ENCODE results near the gene CCDC158.
"Not testable (repeated sequence)": the region's sequence is repeated elsewhere in the genome, so short reads cannot be mapped to it uniquely, and the experiment has no call there.

Gene CCDC158

DNA sequence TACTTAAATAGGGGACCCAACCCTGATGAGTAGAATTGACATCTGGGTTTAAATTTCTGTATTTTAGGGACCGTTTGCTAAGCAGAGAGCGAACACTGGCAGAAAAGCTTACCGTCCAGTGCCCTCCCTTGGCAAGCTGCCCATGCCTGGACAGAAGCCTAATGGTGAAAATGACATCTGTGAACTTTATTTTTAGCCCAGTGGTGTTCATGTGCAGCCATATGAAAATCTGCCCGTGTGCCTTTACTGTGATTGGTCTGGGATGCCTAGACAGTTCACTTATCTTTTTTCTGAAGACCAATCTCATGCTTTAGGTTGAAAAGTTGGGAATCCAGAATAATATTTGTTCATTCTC is 113.3 kb downstream of the CCDC158 start:
- ATAC-seq = no peak

DNA sequence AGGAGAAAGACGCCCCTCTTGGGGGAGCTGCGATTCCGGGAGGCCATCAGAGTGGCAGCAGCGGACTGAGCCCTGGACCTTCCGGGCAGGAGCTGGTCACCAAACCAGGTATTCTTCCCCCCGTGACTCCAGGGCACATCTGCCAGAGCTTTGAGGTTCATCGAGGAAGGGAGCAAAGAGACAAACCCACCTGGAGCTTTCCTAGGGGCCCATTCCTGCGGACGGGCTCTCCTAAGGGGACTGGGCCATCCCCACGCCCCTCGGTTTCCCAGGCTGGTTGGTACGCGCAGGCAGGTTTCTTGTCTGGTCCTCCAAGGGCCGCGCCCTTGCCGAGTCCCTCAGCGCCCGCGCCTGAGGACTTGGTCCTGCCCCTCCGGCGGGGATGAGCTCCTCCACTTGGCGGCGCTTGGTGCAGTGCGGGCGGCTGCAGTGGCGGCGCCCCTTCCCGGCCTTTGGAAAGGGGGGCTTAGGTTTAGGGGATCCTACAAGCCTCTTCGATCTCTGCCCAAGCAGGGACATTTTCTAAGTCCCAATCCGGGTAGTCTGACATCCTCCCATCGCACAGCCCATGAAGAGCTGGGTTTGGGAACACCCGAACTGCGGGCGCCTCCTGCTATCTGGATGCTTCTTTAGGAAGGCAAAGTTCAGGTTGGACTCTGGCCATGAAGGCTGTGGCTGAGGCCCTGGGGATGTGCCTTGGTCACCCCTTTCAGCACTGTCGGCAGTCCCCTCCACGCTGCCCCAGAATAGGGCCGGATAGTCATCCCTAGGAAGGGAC is 113.9 kb downstream of the CCDC158 start:
- ATAC-seq = peak in 1 of 2 donors; percentile 24

DNA sequence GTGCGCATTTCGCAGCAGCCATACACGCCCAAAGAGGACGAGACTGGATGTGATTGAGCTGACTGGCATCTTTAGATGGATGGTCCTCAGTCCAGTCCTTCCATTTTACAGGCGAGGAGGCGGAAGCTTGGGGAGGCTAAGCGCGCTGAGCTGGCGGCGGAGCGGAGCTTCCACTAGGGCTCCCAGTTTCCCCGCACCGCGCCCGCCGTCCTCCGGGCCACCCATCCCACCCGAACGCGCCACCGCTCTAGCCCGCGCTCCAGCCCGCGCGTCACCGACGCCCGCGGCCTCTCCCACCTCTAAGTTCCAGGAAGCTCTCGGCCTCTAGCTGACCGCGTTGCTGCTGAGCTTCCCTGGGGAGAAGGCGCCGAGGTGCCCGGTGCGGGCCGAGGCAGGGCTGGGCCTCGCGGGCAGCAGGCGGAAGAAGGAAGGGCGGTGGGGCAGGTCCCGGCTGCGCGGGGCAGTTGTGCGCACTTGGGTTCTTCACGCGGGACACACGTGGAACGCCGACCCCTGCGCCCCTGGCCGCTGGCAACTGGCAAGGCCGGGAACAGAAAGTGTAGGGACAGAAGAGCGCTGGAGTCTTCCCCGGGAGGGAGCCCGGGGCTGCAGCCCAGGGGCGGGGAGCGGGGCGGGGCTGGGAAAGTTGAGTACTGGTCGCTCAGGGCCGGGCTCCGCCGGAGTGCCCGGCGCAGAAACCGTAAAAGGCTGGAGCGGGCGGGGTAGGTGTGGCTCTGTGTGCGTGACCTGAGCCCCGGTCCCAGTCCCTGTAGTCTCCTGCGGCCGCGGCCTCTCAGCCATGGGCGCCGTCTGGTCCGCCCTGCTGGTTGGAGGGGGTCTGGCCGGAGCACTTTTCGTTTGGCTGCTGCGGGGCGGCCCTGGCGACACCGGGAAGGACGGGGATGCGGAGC is 114.7 kb downstream of the CCDC158 start, which contains the start of gene STBD1:
TSS of gene STBD1 (plus strand) at position 763 of the 911 bp plus-strand sequence. CDS start at position 800, 37 bp downstream.
- ATAC-seq = peak; percentile 27 to 34

DNA sequence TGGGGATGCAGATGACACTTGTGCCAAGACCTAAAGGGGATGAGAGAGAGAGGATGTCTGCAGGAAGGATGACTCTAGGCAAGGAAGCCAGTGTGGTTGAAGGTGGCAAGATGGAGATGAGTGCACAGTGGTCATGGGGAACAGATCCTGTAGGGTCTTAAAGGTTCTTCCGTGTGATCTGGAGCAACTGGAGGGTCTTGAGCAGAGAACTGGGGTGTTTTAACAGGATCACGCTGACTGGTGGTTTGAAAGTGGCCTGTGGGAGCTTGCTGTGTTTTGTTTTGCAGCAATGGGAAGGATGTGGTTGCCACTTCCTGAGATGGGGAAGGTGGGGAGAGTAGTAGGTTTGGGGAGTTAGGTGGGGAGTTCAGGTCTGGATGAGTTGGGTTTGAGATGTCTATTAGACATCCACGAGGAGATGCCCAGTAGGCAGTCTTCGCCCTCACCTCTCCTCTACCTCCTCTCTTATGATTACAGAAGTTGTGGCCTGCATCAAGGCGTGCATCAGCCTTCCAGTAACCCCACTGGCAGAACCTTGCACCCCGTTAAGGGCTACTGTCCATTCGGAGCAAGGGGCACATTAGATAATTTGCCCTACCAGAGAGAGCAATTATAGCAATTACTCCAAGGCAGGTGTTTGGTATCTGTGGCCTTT is 115.8 kb downstream of the CCDC158 start:
- no peak for ATAC-seq

DNA sequence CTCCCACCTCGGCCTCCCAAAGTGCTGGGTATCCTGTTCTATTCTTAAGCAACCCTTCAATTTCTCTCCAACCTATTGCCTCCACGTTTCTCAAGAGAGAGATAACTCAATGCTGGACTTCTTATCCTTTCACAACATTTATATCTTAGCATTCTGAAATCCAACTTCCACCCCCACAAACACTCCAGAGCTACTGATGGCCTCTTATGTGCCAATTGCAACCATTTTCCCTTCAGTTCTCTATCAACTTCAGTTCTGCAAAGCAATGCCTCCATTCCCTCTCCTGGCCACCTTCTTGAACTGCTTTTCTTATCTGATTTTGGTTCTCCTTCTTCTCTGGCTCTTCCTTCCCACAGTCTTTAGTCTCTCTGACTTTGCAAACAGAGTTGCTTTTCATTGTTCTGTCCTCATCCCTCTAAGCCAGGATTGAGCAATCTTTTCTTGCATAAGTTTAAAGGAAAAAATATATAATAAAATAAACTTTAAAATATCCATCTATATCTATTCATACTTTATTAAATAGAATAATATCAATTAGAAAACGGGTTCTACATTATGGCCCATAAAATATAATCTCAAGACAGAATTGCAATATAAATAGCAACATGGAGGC is 118.0 kb downstream of the CCDC158 start:
- no peak for ATAC-seq

DNA sequence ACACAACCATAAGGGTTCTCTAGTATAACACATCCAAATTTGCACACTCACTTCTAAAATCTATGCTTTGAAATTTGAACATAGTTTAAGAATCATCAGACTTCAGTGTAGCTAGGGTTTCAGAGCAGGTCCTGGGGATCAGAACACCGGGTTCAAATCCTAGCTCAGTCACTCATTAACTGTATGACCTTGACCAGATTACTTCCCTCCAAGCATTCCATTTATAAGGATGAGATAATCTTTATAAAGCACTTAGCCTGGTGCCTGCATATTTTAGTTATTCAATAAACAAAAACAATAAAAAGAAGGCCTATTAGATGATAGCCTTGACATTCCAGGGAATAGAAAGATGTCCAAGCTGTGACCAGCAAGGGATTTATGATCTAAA is 119.2 kb downstream of the CCDC158 start:
- no peak for ATAC-seq

DNA sequence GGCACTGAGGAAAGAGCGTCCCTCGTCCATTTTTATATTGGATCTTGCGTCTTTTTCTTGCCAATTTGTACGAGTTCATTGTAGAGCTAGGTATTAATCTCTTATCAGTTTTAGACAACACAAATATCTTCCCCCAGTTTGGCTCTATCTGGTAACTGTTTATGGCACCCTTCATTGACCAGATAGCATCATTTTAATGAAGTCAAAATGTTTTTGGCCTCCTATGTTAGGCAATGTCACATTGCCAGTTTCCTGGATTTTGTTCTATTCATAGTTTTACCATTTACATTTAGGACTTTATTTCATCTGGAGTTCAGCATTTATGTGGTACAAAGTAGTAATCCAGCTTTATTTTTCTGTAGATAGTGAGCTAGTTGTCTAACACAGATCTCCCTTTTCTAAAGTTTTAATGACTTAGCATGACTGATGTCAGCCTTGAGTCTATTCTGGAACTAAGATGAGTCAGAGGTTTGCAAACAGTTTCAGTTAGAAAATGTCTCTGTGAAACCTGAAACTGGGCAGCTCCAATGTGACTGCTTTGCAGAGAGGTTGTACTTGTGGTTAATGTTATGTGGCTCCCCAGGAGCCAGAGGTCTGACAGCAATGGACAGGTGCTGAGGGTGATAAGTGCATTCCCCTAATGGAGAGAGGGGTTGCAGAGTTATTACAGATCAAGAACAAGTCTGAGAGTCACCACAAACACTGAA is 119.7 kb downstream of the CCDC158 start:
- ATAC-seq = peak; percentile 79 to 90

DNA sequence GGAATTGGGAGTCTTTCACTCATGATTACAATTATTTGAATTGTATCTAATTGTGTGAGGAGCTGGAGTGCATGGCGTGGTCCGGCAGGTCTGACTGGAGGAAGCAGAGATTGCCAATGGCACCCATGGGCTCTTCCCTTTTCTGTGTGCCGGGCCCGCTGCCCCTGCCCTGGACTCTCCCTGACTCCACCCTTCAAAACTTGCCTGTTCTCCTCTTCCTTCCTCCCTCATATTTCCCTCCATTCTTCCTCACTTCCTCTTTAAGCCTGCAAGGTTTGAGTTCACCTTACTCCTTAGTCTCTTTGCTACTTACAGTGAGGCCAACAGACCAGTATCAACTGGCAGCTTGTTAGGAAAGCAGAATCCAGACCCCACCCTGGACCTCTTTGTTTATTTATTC is 120.9 kb downstream of the CCDC158 start:
- no peak for ATAC-seq

DNA sequence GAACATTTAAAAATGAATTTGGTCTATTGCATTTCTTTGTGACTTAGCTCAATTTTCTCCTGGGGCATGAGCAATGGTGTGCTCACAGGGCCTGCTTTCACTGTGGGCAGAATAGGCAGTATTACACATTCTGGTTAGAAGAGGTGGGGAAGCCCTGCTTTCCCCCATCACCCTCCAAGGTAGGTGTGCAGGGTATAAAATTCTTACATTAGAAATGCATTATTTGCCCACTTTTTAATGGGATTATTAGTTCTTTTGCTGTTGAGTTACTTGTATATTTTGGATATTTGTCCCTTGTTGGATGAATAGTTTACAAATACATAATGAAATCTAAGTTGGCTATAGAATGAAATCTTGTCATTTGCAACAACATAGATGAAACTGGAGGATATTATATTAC is 122.7 kb downstream of the CCDC158 start:
- no peak for ATAC-seq

DNA sequence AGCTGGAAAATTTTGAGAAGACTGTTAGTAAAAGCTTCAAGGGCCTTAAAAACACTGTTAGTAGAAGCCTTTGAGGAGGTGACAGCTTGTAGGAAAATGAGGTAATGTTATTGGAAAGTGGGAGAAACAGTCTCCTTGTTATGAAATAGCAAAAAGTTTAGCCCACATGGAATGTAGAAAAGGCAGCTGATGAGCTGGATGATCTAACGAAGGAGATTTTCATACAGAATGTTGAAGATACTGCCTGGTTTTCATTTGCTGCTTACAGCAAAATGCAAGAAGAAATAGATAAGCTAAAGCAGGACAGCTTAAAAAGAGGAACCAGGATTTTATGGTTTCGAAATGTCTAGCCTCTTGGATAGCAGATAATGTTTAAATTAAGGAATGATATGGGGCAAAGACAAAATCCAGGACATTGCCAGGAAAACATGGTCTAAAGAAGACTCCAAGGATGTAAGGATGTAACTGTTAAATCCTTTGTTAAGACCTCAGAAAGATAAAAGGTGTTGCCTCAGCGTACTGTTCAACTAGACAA is 124.6 kb downstream of the CCDC158 start:
- ATAC-seq = no peak

DNA sequence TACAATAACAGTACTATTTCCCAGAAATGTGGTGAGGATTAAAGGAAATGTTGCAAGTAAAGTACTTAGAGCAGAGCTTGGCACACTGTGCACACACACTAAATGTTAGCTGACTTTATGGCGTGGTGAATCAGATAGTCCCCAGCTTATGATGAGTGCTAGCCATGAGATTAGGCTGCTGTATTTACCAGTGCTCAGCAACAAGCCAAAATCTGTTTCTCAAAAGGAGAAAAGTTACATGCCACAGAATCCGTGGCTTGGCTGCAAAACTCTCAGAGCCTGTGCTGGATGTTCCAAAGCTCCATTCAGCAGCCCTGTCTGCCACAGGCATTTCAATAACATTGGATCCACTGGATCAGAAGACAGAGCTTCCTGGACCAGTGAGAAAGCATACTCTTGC is 127.2 kb downstream of the CCDC158 start:
- no peak for ATAC-seq

DNA sequence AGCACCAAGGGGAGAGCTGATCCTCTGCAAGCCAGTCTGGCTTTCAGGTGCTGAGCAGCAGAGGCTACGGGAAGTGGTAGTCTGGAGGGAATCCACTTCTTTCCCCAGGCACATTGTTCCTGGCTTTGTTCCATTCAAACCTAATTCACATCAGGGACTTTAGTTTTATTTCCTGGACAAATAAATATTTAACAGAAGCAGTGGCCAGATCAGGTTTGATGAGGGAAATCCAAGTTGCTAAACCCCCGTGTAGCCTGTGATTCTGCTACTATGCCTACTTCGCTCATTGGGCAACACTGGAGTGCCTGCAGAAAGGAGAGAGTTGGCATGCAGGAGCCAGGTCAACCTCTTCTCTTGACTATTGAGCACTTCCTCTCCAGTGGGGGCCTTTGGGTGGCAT is 128.2 kb downstream of the CCDC158 start:
- ATAC-seq = no peak

DNA sequence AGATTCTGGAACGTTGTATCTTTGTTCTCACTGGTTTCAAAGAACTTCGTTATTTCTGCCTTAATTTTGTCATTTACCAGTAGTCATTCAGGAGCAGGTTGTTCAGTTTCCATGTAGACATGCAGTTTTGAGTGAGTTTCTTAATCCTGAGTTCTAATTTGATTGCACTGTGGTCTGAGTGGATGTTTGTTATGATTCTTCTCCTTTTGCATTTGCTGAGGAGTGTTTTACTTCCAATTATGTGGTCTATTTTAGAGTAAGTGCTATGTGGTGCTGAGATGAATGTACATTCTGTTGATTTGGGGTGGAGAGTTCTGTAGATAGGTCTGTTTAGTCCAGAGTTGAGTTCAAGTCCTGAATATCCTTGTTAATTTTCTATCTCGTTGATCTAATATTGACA is 133.1 kb downstream of the CCDC158 start:
- ATAC-seq = not testable (repeated sequence)

DNA sequence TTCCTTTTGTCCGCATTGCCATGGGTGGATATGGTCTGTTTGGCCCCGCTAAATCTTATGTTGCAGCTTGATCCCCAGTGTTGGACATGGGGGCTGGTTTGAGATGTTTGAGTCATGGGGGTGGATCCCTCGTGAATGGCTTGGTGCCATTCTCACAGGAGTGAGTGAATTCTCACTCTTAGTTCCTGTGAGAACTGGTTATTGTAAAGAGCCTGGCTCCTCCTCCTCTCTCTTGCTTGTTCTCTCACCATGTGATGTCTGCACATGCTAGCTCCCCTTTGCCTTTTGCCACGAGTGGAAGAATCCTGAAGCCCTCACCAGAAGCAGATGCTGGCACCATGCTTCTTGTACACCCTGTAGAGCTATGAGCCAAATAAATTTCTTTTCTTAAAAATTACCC is 137.0 kb downstream of the CCDC158 start:
- no peak for ATAC-seq

DNA sequence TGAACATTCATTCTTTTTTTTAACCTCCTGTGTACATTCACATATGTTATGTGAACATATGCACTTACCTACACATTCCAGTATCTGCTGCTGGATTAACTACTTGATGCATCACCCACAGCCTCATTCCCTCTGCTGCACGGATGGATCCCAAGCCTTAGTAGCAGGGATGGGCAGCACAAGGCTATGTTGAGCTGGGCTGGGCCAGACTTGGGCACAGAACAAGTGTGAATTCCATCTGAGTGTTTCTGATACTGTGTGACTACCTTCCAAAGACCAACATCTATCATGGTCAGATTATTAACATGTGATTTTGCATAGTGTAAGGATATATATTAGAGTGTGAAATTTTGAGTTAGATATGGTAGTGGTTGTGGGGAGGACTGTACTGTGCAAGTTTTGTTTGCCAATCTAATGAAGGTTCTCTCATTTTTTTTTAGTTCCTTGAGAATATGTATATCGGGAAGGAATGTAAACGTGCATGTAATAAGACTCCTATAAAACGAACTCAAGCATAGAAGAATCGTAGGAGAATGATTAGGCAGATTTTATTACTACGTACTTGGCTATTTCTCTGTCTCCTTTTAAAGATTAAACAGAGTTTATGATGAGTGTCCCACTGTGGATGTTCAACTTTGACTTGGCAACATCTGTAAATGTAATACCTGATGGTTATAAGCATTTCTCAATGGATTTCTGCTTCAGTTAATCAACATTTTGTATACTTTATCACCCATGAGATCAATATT is 137.8 kb downstream of the CCDC158 start:
- no peak for ATAC-seq

DNA sequence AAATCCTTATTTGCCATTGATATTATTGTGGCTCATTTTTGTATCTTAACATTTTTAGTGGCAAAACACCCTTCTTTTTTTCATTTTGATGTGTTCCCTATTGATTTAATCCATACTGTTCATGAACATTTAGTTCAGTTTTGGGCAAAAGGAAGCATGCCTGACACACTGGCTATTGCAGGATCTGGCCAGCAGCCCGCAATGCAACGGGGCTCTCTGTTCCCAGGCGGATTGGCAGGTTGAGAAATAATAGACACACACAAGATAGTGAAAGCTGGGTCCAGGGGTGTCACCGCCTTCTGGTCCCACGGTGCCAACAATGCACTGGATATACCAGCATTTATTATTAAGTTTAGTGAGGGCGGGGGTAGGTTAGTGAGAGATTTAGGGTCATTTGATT is 139.3 kb downstream of the CCDC158 start:
- not testable (repeated sequence) for ATAC-seq

DNA sequence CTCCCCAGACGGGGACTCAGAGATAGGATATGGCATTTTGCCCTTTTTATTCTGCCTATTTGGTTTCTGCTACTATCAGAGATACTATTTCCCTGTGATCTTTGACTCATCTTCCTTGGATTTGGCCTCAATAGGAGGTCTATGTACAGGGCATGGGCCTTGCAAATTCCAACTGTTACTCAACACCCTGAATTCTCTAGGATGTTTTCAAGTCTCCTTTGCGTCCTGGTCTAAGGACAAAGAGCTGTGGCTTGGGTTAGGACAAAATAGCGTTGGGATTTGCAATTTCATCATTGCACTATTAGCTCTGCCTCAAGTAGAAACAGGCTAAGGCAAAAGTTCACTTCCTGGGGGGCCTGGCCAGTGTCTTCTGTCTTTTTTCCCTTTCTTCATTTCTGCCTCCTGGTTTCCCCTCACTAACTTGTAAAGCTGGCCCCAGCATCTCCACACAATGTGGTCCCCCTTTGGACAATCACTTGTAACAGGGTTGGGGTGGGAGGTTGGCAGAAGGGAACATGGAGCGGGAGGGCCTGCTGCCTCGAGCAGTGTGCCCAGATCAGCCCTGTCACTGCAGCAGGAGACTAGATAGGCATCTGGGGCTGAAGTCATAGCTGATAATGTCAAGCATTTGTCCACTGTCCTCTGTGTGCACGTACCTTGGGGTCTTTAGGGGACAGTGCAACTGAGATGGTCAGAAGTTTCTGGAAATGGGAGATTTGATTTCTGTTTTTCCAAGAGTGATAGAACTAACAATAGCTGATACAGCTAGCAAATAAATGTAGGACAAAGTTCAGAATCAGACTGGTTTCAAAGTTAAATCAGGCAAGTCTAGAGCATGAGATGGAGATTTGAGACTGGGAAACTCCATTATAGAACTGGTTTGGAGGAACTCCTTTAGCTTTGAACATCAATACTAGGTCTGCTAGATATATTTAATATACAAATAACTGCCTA is 140.2 kb downstream of the CCDC158 start:
- ATAC-seq = no peak

DNA sequence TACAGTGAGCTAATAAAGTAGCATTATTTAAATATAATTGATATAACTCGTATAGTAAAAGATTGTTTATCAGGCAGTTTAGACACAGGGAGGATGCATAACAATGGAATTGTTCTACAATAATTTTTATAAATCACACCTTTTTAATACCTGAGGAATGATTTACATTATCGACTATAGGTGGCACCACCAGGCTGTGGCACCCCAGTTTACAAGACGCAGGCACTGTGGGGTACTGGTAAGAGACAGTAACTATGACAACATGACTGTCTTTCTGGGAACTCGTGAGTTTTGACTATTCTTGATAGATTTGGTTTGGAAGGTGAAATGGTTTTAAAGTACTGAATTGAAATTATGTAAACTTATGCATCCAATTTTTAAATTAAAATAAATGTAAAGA is 141.5 kb downstream of the CCDC158 start:
- ATAC-seq = no peak

DNA sequence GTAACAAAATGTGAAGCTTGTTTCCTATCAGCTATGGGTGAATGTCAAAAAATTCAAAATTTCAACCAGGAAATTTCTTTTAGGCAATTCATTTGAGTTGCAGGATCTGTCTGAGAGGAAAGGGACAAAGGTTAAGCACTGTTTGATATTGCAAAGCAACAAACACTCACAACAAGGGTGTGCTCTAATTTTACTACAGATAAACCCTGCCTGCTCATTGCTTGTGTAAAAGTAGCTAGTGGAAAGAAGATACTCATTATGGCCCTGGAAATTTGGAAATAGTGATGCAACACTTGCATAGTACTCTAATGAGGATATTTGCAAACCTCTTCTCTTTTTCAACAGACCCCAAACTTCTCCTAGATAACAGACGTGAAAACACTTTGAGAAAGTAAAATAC is 142.4 kb downstream of the CCDC158 start:
- ATAC-seq = no peak

DNA sequence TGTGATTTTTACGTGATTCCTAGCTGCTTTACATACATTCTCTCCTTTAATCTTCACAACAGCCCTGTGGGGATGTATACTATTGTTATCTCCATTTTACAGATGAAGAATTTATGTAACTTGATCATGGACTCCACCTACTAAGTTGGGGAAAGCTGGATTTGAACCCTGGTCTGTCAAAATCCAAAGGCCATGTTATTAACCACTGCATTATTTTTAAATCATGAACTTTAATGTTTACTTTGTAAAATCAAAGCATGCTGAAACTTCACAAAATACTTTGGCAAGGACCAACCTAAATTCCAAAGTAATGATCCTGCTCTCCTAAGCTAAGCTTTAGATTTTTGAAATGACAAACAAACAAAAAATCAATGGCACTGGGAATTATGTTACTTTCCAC is 143.3 kb downstream of the CCDC158 start:
- no peak for ATAC-seq

Measured in activated CD4-positive, CD25-positive, alpha-beta regulatory T cell treated with anti-CD3 and anti-CD28 coated beads, Interleukin-2, amount 50 U/mL, for 24 hours (primary cell).